D721Med (cell line): ENCODE data around the gene CRYGA.
"Not testable (repeated sequence)": the region's sequence is repeated elsewhere in the genome, so short reads cannot be mapped to it uniquely, and the experiment has no call there.

Experiments used
- DNase-seq: peaks from one replicate; pipeline ENCODE4 v3.0.0; 2011; ENCODE audit warnings: low spot score; ENCODE audit not compliant: insufficient read length
- FAIRE-seq: peaks from 2 replicates; lab custom pipeline; 2011; peaks lifted over from hg19 to GRCh38; lab: Jason Lieb, UNC
- TF ChIP-seq, protein P1 (sequence below): IDR thresholded peaks from 2 replicates; pipeline ENCODE4 v1.5.1; 2012; ENCODE audit warnings: mild to moderate bottlenecking, control low read depth; ENCODE audit not compliant: insufficient read depth; ENCODE audit errors: missing control alignments

CRYGA gene

DNA sequence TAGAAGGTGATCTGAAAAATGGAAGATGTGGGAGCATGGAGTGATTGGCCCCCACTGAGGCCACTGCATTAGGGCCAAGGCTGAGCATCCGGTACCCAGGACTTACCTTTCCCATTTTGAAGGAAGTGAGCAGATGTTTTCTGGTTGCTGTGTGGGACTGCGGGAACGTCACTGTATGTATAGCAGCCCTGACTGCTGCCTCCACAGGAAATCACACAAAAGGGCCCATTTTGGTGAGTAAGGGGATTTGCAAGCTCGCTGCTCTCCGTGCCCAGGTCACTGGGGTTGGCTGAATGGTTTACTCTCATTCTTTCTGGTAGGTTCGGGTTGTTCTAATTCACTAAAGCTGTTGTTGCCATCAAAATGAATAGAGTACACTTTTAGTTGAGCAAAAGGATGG lies 17.4 kb downstream of the CRYGA start, which contains the start of gene CRYGB:
CRYGB (minus strand) TSS at position 153 of the 400 bp plus-strand sequence; CDS start at position 115, 38 bp downstream.
- no peak for FAIRE-seq
- TF ChIP-seq, protein P1, sequence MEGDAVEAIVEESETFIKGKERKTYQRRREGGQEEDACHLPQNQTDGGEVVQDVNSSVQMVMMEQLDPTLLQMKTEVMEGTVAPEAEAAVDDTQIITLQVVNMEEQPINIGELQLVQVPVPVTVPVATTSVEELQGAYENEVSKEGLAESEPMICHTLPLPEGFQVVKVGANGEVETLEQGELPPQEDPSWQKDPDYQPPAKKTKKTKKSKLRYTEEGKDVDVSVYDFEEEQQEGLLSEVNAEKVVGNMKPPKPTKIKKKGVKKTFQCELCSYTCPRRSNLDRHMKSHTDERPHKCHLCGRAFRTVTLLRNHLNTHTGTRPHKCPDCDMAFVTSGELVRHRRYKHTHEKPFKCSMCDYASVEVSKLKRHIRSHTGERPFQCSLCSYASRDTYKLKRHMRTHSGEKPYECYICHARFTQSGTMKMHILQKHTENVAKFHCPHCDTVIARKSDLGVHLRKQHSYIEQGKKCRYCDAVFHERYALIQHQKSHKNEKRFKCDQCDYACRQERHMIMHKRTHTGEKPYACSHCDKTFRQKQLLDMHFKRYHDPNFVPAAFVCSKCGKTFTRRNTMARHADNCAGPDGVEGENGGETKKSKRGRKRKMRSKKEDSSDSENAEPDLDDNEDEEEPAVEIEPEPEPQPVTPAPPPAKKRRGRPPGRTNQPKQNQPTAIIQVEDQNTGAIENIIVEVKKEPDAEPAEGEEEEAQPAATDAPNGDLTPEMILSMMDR = no peak
- no peak for DNase-seq

DNA sequence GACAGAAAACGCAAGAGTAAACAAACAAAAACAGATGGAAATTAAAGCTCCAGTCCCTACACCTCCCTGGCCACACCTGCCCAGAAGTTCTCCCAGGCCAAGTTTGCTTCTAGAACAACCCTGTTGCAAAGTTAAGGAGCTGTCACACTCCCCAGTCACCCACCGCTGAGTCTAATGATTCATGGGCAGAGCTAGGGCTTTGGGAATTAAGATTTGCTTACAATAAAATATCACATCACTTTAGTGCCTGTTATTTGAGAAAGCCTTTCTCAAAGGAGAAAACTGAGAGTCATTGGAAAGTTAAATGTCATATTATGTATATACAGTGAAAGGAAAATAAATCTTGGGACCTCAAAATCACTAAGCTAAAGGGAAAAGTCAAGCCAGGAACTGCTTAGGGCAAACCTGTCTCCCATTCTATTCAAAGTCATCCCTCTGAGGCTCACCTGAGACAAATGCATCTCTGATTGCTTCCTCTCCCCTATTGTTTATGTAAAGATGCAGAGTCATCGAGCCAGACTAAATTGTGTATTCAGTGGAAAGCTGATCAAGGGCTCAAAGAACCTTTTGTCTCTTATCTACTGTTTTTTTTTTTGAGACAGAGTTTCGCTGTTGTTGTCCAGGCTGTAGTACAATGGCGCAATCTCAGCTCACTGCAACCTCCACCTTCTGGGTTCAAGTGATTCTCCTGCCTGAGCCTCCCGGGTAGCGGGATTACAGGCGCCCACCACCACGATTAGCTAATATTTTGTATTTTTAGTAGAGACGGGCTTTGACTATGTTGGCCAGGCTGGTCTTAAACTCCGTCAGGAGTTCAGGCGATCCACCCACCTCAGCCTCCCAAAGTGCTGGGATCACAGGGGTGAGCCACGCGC lies 20.2 kb downstream of the CRYGA start:
- TF ChIP-seq, protein P1 = no peak
- DNase-seq = no peak
- FAIRE-seq = no peak

DNA sequence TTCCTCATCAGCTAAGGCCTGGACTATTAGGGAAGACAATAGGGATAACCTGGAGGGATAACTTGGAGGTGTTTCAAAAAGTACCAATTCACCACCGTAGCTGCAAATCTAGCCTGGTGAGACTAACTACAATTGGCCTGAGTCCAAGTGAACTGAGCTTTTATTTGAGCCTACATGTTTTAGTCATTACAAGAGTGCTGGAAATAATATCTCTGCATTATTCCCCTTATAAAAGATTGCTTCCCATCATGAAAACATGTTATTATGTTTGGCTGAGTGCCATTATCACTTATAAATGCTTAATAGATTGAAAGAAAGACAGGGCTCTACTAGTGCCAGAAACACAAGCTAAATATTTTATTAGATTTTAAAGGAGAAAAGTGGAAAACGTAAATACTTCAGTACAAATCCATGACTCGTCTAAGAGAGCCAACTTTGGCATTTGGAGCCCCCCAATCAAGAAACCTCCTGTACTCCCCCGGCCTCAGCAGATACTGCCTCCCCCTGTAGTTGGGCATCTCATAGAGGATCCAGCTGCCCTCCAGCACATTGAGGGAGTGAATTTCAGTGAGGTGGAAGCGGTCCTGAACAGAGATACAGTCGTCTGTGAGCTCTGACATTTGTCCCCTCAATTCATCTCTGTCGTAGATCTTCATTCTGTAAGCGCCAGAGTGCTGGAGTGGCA lies 21.0 kb downstream of the CRYGA start:
- no peak for FAIRE-seq
- TF ChIP-seq, protein P1 = no peak
- no peak for DNase-seq

DNA sequence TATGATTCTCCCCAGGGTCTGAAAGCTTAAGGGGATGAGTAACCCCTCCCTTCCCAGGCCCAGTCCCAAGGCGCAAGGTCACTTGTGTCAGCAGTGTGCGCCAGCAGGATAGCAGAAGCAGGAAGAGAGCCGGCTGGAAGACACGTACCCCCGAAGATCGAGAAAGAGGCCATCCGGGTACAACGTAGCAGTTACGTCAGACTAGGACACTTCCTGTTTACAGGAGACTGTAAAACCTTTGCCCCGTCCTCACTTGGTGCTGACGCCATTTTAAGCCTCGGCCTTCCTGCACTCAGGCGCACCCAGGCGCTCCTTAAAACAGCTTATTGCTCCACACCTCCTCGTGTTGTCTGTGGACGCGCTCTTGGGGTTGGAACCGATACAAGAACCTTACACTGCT lies 23.9 kb downstream of the CRYGA start:
- TF ChIP-seq, protein P1 = no peak
- no peak for FAIRE-seq
- DNase-seq = no peak

DNA sequence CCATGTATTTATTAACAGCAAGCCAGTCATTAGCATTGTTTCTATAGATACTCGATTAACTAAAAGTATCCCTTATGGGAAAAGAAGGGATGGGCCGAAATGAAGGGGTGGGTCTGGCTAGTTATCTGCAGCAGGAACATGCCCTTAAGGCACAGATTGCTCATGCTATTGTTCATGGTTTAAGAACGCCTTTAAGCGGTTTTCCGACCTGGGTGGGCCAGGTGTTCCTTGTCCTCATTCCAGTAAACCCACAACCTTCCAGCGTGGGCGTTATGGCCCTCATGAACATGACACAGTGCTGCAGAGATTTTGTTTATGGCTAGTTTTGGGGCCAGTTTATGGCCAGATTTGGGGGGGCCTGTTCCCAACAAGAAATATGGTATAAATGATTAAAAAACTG lies 25.1 kb downstream of the CRYGA start:
- DNase-seq, FAIRE-seq: not testable (repeated sequence)

DNA sequence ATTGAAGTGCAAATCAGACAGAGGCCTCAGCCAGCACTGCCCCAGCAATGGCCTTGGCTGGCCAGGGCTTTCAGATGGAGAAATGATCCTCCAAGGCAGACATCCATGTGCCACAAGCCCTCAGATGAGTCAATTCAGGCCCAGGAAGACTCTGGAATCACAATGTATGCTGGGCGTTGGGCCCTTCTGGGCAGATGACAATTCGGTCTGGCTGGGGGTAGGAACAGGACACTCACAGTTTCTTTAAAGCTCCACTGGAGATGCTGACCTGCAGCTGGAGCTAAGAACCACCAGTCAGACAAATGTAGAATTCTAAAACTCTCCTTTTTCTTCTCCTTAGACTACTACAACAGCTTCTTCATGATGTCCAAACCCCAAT lies 26.7 kb downstream of the CRYGA start:
- no peak for FAIRE-seq
- no peak for DNase-seq
- TF ChIP-seq, protein P1 = no peak

DNA sequence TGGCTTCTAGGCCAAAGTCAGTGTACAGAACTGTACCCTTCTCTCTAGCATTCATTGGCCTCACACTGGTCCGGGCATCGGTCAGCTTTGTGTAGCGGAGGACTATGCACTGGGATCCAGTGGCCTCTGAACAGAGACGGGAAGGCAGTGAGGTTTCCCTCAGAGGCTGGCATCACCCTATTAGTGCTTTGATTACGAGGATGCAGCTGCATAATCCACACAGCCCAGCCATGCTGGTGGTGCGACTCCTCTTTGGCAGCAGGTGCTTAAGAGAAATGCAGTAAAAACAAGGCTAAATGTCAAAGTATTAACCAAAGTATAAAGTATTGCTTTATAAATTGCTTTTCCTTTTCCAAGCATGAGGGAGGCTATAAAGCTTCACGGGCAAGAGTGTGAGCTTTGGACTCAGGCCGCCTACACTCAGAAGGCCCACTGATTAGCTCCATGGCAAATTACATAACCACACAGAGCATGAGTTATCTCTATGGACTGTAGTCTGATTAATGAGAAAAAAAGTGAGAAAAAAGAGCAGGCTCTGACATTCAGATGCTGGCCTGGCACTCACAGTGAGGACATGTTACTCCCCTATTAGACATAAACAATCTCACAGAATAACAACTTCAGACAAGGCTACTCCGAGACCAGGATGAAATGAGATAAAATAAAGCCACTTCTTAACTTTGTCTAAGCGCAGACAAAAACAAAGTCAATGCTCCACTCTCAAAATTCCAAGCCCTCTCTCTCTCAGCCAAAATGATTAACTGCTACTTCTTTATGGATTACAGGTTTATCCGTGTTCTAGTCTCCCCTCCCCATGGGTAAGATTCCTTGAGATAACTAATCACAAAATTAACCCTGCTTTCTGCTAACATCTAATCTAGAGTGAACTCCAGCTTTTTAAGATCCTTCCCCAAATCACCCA lies 27.3 kb downstream of the CRYGA start:
- TF ChIP-seq, protein P1 = no peak
- DNase-seq (no peak), FAIRE-seq (no peak)
